Umbilical cord (tissue), 2 donors: ENCODE measurements around the gene PSAPL1. TPM values are rescaled to one million over a fixed set of nuclear protein-coding genes. Genes with fewer than 3 reads are reported as not detected.

Experiments used
- DNase-seq: peaks from one replicate; pipeline ENCODE4 v3.0.0-alpha.2; 2015; ENCODE audit warnings: low spot score
- total RNA-seq: library from RNA; depleted of rRNA; stranded (reverse); fragments of >200 nt; gene quantifications from one replicate; pipeline ENCODE4 v1.2.3, GENCODE V29; 2014; ENCODE audit warnings: low replicate concordance; ENCODE audit not compliant: insufficient read depth

The PSAPL1 gene
- total RNA-seq: 0.24 TPM

GRCh38 chr4:7434766-7435150, at the start of gene PSAPL1:
TSS of gene PSAPL1 (minus strand) at chr4:7434930. CDS start at chr4:7434879, 51 bp downstream.
- DNase-seq: peak; percentile 82

GRCh38 chr4:7481227-7481626, 46.5 kb upstream of the PSAPL1 start:
- DNase-seq: no peak

- no peak for DNase-seq
These were observed 45.7 kb upstream of the PSAPL1 start for GRCh38 chr4:7480423-7480822.

- DNase-seq: no peak
These were observed 43.9 kb upstream of the PSAPL1 start for GRCh38 chr4:7478665-7479064.

- DNase-seq: no peak
These were observed 43.0 kb upstream of the PSAPL1 start for GRCh38 chr4:7477695-7478094.

- DNase-seq: no peak
These were observed 42.1 kb upstream of the PSAPL1 start for GRCh38 chr4:7476820-7477219.

GRCh38 chr4:7475207-7475606, 40.5 kb upstream of the PSAPL1 start:
- no peak for DNase-seq

- no peak for DNase-seq
These were observed 39.6 kb upstream of the PSAPL1 start for GRCh38 chr4:7474320-7474719.

GRCh38 chr4:7473081-7473480, 38.4 kb upstream of the PSAPL1 start:
- no peak for DNase-seq

- no peak for DNase-seq
These were observed 37.8 kb upstream of the PSAPL1 start for GRCh38 chr4:7472442-7473013.

GRCh38 chr4:7470522-7471128, 35.9 kb upstream of the PSAPL1 start:
- no peak for DNase-seq

- no peak for DNase-seq
These were observed 35.4 kb upstream of the PSAPL1 start for GRCh38 chr4:7470111-7470510.

- no peak for DNase-seq
These were observed 34.3 kb upstream of the PSAPL1 start for GRCh38 chr4:7469023-7469422.

GRCh38 chr4:7467471-7467870, 32.7 kb upstream of the PSAPL1 start:
- DNase-seq: no peak

- DNase-seq: no peak
These were observed 32.2 kb upstream of the PSAPL1 start for GRCh38 chr4:7466904-7467303.

- DNase-seq: no peak
These were observed 31.5 kb upstream of the PSAPL1 start for GRCh38 chr4:7466215-7466614.

- no peak for DNase-seq
These were observed 30.3 kb upstream of the PSAPL1 start for GRCh38 chr4:7465017-7465416.

- DNase-seq: no peak
These were observed 29.5 kb upstream of the PSAPL1 start for GRCh38 chr4:7464259-7464655.

- no peak for DNase-seq
These were observed 29.0 kb upstream of the PSAPL1 start for GRCh38 chr4:7463566-7464258.

GRCh38 chr4:7462509-7462971, 27.8 kb upstream of the PSAPL1 start:
- no peak for DNase-seq

- DNase-seq: no peak
These were observed 26.5 kb upstream of the PSAPL1 start for GRCh38 chr4:7461230-7461629.

GRCh38 chr4:7460566-7460965, 25.8 kb upstream of the PSAPL1 start:
- no peak for DNase-seq

- DNase-seq: no peak
These were observed 24.7 kb upstream of the PSAPL1 start for GRCh38 chr4:7459471-7459870.
